ENCODE data around the gene TMEM219. TPM values are rescaled to one million over a fixed set of nuclear protein-coding genes. Genes with fewer than 3 reads are reported as not detected.

Gene TMEM219
- total RNA-seq, 1 experiment from 2014 or later = 57.7 TPM

DNA sequence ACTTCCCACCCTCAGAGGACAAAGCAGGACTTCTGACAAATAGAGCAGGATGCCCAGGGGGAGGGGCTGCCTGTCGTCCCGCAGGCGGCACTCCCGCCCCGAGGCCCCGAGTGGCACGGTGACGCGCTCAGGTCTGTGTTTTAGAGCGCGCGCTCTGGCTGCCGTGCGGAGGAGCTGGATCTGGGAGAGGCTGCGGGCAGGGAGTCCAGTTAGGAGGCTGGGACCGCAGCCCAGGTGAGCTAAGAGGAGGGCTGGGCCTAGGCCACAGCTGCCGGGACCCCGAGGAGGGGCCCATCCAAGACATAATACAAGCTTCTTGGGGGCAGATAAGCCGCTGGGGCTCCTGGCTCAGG is 42.5 kb downstream of the TMEM219 start:
- Mint-ChIP-seq H3K36me3 (ENCODE audit: insufficient read depth, unreplicated experiment) (peaks cover 20% of the 10 kb centered on the region), H3K27me3 (ENCODE audit: insufficient read depth, unreplicated experiment) (no peaks in the 10 kb centered on the region), H3K9me3 (ENCODE audit: unreplicated experiment) (no peaks in the 10 kb centered on the region), H3K4me1 (ENCODE audit: low read depth, unreplicated experiment) (no peaks in the 10 kb centered on the region), H3K4me3 (ENCODE audit: unreplicated experiment) (no peak overlapping the region), H3K27ac (ENCODE audit: unreplicated experiment) (no peak overlapping the region)
- Histone ChIP-seq H3K36me3 (ENCODE audit: control insufficient read depth, insufficient read depth, low read length) (no peaks in the 10 kb centered on the region), H3K4me1 (no peaks in the 10 kb centered on the region), H3K27me3 (replicated peaks; ENCODE audit: control insufficient read depth, insufficient read depth, low read length) (no peaks in the 10 kb centered on the region), H3K9me3 (no peaks in the 10 kb centered on the region), H3K4me3 (ENCODE audit: low read depth, low read length) (no peak overlapping the region)
- no peak for DNase-seq
- intact Hi-C loops (cut with micrococcal nuclease; ENCODE audit: unreplicated experiment) = no loop called here
- ChIA-PET CTCF (interaction anchor here (1.5 to 2.4 kb wide), 2 partner anchors 78 to 104 kb away, joined by 5 to 9 read pairs; partner anchors contain the start of genes ASPHD1, KCTD13 and SEZ6L2), POLR2A (no interaction called here)
- TF ChIP-seq, protein P1, sequence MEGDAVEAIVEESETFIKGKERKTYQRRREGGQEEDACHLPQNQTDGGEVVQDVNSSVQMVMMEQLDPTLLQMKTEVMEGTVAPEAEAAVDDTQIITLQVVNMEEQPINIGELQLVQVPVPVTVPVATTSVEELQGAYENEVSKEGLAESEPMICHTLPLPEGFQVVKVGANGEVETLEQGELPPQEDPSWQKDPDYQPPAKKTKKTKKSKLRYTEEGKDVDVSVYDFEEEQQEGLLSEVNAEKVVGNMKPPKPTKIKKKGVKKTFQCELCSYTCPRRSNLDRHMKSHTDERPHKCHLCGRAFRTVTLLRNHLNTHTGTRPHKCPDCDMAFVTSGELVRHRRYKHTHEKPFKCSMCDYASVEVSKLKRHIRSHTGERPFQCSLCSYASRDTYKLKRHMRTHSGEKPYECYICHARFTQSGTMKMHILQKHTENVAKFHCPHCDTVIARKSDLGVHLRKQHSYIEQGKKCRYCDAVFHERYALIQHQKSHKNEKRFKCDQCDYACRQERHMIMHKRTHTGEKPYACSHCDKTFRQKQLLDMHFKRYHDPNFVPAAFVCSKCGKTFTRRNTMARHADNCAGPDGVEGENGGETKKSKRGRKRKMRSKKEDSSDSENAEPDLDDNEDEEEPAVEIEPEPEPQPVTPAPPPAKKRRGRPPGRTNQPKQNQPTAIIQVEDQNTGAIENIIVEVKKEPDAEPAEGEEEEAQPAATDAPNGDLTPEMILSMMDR (IDR thresholded peaks at IDR 0.05; ENCODE audit: insufficient read depth in 1 of 2, low read depth in 1 of 2, low read length in 1 of 2, severe bottlenecking in 1 of 2, unreplicated experiment in 1 of 2) = no peak
- no TSS peak for BruUV-seq (replicated peaks)

DNA sequence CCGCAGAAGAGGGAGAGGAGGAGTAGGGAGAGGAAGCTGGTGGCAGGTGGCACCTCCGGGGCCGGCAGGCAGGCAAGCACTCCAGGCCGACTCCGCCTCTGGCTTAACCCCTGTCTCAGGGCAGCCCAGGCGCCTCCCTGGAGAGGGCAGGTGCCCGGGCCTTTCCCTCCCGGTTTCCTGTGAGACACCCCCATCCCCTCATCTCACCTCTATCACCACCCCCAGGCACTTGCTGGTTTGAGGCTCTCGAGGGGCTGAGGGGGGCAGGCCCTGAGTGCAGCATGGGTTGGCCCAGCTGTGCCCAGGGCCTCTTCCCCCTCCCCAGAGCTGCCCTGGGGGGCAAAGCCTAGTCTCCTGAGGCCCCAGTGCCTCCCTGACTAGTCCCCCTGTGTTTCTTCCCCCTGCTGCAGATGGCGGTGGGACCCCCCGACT is 42.9 kb downstream of the TMEM219 start:
- CTCF ChIA-PET = interaction anchor here (1.5 to 2.4 kb wide), 2 partner anchors 79 to 105 kb away, joined by 5 to 9 read pairs; partner anchors contain the start of genes ASPHD1, KCTD13 and SEZ6L2
- intact Hi-C loops (cut with micrococcal nuclease; ENCODE audit: unreplicated experiment) = no loop called here

DNA sequence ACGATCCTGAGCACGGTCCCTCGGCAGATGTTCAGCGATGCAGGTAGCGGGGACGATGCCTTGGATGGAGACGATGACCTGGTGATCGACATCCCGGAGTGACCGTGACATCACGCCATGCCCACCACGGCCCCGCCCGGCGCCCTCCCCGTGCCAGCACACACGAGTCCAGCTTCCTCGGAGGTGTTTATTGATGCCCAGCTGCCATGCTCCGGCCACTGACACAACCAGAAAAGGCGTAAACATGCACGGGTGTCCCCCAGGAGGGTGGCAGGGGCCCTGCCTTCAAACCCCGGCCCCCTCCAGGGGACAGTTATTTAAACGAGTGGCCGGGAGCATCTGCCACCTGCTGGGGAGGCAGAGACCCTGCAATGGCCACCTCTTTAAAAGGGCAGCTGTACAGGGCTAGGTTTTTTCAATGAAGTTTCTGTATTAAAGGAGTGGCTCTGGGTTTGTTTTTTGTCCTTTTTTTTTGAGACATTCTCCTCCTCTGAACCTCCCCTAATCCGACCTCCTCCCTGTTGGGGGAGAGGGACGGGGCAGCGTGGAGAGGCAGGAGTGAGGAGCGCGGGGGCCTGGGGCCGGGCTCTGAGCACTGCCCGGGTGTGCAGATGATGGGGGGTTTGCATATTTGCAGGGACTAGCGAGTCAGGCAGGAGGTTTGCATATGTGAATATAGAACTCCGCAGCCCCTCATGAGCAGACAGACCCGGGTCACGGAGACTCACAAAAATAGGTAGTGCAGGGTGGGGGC is 43.6 kb downstream of the TMEM219 start:
- no peaks in the 10 kb centered on the region for H3K27me3 Mint-ChIP-seq (ENCODE audit: insufficient read depth, unreplicated experiment)
- Histone ChIP-seq H3K4me1 (no peaks in the 10 kb centered on the region), H3K36me3 (ENCODE audit: control insufficient read depth, insufficient read depth, low read length) (no peaks in the 10 kb centered on the region), H3K9me3 (no peaks in the 10 kb centered on the region), H3K4me3 (ENCODE audit: low read depth, low read length) (no peak overlapping the region), H3K27me3 (replicated peaks; ENCODE audit: control insufficient read depth, insufficient read depth, low read length) (no peaks in the 10 kb centered on the region)
- BruUV-seq (replicated peaks) = no TSS peak
- no peaks in the 10 kb centered on the region for H3K4me1 Mint-ChIP-seq (ENCODE audit: low read depth, unreplicated experiment)
- no peak overlapping the region for H3K27ac Mint-ChIP-seq (ENCODE audit: unreplicated experiment)
- H3K4me3 Mint-ChIP-seq (ENCODE audit: unreplicated experiment) = no peak overlapping the region
- H3K9me3 Mint-ChIP-seq (ENCODE audit: unreplicated experiment) = no peaks in the 10 kb centered on the region
- TF ChIP-seq, protein P1 (IDR thresholded peaks at IDR 0.05; ENCODE audit: insufficient read depth in 1 of 2, low read depth in 1 of 2, low read length in 1 of 2, severe bottlenecking in 1 of 2, unreplicated experiment in 1 of 2) = peak; percentile 75 to 78
- ChIA-PET POLR2A (no interaction called here), CTCF (interaction anchor here (0.5 to 2.4 kb wide), 3 partner anchors 32 to 105 kb away, joined by 3 to 9 read pairs (median 5); partner anchors contain the start of genes ASPHD1, KCTD13, SEZ6L2 and TAOK2)
- intact Hi-C loops (cut with micrococcal nuclease; ENCODE audit: unreplicated experiment) = no loop called here
- H3K36me3 Mint-ChIP-seq (ENCODE audit: insufficient read depth, unreplicated experiment) = peaks cover 18% of the 10 kb centered on the region
- peak in 1 of 2 experiments; percentile 54 for DNase-seq

More for the DNA sequence above, 42.9 kb downstream of the TMEM219 start:
- TF ChIP-seq, protein P1 (IDR thresholded peaks at IDR 0.05; ENCODE audit: insufficient read depth in 1 of 2, low read depth in 1 of 2, low read length in 1 of 2, severe bottlenecking in 1 of 2, unreplicated experiment in 1 of 2) = no peak
- POLR2A ChIA-PET = no interaction called here
- DNase-seq = no peak
- H3K27me3 ChIP-seq (replicated peaks; ENCODE audit: control insufficient read depth, insufficient read depth, low read length) = no peaks in the 10 kb centered on the region
- H3K9me3 Mint-ChIP-seq (ENCODE audit: unreplicated experiment) = no peaks in the 10 kb centered on the region
- H3K36me3 Mint-ChIP-seq (ENCODE audit: insufficient read depth, unreplicated experiment) = peaks cover 18% of the 10 kb centered on the region
- H3K4me3 Mint-ChIP-seq (ENCODE audit: unreplicated experiment) = no peak overlapping the region
- no TSS peak for BruUV-seq (replicated peaks)
- H3K36me3 ChIP-seq (ENCODE audit: control insufficient read depth, insufficient read depth, low read length) = no peaks in the 10 kb centered on the region
- no peaks in the 10 kb centered on the region for H3K27me3 Mint-ChIP-seq (ENCODE audit: insufficient read depth, unreplicated experiment)
- H3K4me1 Mint-ChIP-seq (ENCODE audit: low read depth, unreplicated experiment) = no peaks in the 10 kb centered on the region
- H3K4me1 ChIP-seq = no peaks in the 10 kb centered on the region
- no peak overlapping the region for H3K4me3 ChIP-seq (ENCODE audit: low read depth, low read length)
- H3K9me3 ChIP-seq = no peaks in the 10 kb centered on the region
- no peak overlapping the region for H3K27ac Mint-ChIP-seq (ENCODE audit: unreplicated experiment)
